ENCODE measurements around the gene PACS2. TPM values are rescaled to one million over a fixed set of nuclear protein-coding genes. Genes with fewer than 3 reads are reported as not detected.
"Not testable (repeated sequence)": the region's sequence is repeated elsewhere in the genome, so short reads cannot be mapped to it uniquely, and the experiment has no call there.

The PACS2 gene
- total RNA-seq, 2 donors from 2014 or later = 61.3 to 69.4 TPM

DNA sequence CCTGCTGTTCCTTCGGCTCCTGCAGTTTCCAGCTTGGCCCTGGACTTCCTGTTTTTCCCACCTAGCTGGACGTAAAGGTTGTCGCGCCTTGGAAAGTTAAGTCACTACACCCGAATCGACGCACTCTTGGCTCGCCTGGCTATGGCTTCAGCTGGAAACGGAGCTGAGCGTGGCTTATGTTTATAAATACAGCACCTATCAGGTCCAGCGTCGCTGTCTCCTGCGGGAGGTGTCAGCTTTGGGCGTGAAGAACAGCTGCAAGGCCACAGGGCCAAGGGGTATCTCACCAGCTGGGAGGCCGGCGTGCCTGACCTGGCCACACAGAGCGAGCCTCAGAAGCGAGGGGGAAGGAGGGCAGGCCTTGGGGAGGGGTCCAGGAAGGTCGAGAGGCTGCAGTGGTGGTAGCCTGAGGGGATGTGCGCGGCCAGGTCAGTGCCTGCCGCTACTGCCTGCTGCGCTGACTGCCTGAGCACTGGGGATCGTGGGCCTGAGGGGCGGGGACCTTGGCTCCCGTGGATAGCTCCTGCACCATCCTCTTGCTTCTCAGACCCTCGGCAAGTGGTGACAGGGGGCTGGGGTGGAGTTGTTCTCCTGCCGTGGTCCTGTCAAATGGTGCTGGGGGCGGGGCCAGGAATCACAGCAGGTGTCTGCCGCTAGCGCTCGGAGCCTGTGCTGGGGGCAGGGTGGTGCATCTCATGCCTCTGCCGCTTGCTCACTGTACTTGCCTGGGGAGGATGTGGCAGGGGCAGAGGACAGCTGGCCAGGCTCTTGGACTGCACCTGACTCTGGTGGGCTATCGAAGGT lies 12.5 kb downstream of the PACS2 start:
- intact Hi-C loops (cut with DNase I) = no loop called here
- DNase-seq (ENCODE audit: low spot score) = no peak

- intact Hi-C loops (cut with DNase I); DNase-seq (ENCODE audit: low spot score): not testable (repeated sequence)
Measured at GRCh38 chr14:105327695-105328045, 13.1 kb downstream of the PACS2 start.

GRCh38 chr14:105328070-105328677 lies 13.6 kb downstream of the PACS2 start:
- DNase-seq (ENCODE audit: low spot score) = no peak
- intact Hi-C loops (cut with DNase I) = no loop called here

DNA sequence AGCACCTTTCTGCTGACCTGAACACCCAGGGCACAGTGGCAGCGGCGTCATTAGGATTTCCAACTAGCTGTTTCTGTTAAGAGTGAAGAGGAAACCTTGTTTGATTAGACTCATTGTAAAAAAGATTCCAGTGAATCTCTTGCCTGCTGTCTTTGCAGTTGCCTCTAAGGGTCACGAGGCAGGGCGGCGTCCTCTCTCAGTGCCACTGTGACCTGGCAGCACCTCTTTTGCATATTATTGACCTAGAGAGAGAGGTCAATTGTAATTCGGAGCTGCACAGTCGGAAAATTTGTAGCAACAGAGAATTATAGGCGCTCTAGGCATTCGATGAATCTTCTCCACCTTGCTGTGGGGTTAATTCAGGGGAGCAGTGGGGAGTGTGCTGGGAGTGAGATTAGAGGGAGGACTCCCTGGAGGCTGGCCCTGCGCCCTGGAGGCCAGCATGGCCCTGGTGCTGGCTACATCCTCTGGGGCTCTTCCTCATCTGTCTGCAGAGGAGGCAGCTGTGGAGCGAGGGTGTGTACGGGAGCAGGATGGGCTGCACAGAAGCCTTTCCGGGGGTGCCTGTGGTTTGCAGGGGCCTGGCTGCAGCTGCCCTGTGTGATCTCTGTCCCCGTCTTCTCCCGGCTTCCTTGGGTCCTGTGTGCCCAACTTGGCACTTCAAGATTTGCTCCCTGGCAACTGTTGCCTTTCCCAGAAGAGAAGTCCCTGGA lies 14.3 kb downstream of the PACS2 start:
- DNase-seq (ENCODE audit: low spot score) = no peak
- intact Hi-C loops (cut with DNase I) = no loop called here

DNA sequence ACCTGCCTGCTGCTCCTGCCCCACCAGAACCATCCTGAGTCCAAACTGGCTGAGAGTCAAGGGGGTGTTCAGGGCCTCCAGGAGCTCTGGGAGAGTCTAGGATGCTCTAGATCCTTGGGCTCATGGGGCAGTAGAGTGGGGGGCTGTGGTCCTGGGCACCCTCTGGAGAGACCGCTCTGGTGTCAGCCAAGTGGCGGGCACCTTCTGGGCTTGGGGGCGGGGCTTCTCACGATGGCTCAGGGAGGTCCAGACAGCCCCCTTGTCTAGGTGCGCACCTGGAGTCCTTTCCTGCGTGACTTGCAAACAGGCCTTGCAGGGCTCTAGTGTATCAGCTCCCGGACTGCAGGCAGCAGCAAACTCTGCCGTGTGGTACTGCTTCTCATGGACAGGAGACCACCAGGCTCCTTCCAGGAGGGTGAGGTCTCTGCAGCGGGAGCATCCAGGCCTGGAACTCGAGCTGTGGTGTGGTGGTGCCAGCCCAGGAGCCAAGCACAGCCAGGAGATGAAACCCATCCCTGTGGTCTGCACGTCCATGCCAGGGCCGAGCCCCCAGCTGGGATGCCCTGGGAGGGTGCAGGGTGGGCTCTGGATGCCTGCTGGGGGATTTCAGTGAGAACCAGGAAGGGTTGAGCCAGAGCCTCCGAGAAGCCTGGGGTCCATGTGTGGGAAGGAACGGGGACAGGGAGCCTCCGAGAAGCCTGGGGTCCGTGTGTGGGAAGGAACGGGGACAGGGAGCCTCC lies 15.0 kb downstream of the PACS2 start:
- intact Hi-C loops (cut with DNase I) = no loop called here
- no peak for DNase-seq (ENCODE audit: low spot score)

GRCh38 chr14:105330491-105330895 lies 15.9 kb downstream of the PACS2 start:
- no peak for DNase-seq (ENCODE audit: low spot score)
- intact Hi-C loops (cut with DNase I) = no loop called here

DNA sequence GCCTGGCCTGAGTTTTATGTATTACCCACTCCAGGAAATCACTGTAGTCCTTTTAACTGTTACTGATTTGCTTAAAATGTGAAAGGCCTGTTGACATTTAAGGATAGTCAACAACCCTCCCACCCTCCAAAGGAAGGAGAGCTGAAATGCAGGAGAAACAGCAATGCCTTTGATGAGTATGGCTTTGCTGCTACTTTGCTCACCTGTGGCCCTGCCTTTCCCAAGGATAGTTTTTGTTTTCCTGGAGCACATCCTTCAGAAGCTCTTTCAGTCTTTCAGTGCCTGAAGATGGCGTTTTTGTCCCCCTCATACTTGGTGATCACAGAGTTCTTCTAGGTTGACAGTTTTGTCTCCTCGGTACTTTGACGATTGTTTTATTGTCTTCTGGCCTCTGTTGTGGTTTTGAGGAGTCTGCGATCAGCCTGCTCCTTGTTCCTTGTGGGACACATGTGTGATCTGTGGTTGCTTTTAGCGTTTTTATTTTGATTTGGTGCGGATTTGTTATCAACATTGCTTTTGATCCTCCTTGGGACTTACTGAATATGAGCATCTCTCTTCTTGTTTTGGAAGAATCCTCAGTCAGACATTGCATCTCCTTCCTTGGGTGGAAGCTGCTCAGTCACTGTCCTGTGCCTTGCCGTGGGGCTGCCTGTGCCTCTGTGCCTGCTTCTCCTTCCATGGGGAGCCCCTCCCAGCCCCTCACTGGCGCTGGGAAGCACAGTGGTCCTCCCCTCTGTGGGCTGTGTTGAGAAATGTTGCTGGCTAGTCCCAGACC lies 17.2 kb downstream of the PACS2 start:
- no peak for DNase-seq (ENCODE audit: low spot score)
- intact Hi-C loops (cut with DNase I) = no loop called here

- intact Hi-C loops (cut with DNase I) = no loop called here
- no peak for DNase-seq (ENCODE audit: low spot score)
Measured at GRCh38 chr14:105332350-105332874, 17.9 kb downstream of the PACS2 start.

GRCh38 chr14:105333020-105333490 lies 18.5 kb downstream of the PACS2 start:
- no peak for DNase-seq (ENCODE audit: low spot score)
- intact Hi-C loops (cut with DNase I) = no loop called here

DNA sequence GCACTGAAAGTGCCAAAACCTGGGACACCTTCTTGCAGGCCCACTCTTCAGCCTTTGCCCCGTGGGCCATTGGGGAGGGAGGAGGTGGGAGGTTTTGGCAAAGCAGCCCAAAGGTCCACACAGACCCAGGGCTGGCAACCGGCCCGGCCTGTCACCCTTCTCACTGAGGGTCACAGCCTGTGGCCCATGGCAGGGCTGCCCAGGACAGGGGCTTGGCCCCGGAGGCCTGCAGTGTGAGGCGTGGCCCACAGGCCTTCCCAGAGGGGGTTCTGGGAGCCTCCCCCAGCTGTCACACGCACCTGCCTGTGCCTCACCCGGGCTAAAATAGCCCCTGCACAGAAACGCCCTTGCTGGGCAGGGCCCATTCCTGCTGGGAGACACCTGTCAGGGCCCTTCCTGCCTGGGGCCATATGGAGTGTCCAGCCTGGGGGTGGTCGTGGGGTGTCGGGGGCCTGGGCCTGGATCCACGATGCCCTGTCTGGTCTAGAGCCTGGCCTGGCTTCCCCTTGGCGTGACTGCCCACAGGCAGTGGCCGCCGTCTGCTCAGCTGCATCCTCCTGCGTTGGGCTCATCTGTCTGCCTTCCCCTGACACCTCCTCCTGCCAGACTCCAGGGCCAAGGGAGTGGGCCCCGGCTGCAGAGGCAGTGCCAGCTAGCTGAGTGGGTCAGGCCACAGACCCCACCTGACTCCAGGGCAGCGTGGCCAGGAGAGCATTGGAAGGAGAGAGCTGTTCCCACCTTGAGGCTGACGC lies 19.2 kb downstream of the PACS2 start:
- intact Hi-C loops (cut with DNase I) = no loop called here
- no peak for DNase-seq (ENCODE audit: low spot score)

DNA sequence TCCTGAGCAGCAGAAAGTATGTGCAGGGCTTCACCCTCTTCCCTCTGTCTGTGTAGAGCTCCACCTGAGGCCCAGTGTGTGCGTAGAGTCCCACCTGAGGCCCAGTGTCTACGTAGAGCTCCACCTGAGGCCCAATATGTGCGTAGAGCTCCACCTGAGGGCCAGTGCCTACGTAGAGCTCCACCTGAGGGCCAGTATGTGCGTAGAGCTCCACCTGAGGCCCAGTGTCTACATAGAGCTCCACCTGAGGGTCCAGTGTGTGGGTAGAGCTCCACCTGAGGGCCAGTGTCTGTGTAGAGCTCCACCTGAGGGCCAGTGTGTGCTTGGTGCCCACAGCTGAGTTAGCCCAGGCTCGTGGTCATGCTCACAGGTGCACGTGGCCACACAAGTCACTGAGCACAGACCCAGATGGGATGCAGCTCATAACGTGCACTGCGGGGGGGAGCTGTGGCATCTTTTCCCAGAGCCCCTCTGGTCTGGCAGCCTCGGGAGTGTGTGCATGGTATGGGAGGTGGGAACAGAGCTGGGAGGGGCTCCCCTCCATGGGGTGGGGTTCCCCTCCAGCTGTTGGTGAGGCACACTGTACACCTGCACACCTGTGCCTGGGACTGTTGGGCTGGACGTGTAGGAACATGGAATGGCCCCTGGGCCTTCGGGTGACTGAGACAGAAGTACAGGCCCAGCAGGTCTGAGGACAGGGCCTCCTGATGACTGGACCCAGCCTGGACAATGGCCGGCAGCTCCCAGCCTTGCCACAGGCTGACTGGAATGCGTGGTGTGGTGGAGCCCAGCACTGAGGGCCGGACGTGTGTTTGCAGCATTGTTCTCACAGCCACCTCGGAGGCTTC lies 20.1 kb downstream of the PACS2 start:
- no peak for DNase-seq (ENCODE audit: low spot score)
- intact Hi-C loops (cut with DNase I) = no loop called here

DNA sequence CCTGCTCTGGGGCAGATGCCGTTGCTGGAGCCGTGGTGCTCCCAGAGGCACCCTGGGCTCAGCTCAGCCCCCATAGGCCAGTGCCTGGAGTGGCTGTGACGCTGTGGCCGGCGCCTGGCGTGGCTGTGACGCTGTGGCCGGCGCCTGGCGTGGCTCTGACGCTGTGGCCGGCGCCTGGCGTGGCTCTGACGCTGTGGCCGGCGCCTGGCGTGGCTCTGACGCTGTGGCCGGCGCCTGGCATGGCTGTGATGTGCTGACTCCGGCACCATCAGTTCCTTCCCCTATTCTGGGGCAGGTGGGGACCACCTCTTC lies 20.6 kb downstream of the PACS2 start:
- intact Hi-C loops (cut with DNase I); DNase-seq (ENCODE audit: low spot score): not testable (repeated sequence)

DNA sequence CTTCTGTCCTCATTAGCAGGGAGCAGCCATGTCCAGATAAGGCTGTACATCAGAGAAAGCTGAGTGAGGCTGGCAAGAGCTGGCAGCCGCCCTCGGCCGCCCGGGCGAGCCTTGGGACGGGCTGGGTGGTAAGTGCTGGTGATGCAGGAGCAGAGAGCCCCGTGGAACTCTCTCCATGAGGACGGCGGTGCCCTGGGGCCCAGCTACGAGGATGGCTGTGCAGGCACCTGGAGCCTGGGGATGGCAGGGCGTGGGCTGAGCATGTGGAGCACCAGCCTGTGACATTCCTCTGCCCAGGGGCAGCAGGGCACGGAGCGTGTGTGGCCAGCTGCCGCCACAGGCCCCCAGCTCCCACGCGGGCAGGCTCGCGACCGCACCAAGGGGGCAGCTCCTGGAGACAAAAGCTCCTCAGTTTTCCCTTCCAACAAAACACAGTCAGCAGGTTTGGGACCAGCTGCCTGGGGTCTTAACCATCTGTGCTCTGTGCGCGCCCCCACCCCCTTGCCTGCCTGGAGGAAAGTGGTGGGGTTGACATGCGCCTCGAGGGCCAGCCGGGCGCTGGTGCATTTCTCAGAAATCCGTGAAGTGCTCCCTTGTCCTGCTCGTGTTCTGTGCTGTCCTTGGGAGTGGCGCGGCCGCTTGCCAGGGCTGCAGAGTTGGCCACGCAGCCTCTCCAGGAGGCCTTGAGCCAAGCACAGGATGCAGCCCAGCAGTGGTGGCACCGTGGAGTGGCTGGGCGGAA lies 21.4 kb downstream of the PACS2 start:
- intact Hi-C loops (cut with DNase I) = no loop called here
- DNase-seq (ENCODE audit: low spot score) = no peak

DNA sequence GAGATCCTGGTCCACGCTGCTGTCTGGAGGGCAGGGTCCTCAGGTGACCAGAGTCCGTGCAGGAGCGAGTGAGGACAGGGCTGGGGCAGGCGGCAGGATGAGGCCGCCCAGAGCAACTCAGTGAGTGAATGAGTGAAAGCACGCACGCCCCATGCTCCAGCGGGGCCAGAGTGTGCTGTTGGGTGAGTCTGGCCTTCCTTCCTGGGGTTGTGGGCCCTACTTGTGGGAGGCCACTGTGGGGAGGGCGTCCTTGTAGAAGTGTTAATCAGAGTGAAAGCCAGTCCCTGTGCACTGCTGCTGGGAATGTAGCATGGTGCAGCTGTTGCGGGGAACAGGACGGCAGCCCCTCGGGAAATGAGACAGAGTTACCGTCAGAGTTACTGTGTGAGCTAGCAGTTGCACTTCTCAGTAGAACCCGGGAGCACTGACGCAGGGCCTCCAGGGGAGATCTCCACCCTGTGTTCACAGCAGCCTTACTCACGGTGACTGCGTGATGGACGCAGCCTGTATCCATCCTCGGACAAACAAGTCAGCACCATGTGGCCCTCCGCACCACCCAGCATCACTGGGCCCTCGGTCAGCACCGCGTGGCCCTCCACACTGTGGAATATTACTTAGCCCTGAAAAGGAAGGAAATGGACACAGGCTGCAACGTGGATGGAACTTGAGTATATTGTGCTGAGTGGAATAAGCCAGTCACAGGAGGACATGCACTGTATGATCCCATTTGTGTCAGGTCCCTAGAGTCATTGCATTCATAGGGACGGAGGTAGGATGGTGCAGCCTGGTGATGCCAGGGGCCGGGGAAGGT lies 22.1 kb downstream of the PACS2 start:
- intact Hi-C loops (cut with DNase I) = no loop called here
- DNase-seq (ENCODE audit: low spot score) = no peak

DNA sequence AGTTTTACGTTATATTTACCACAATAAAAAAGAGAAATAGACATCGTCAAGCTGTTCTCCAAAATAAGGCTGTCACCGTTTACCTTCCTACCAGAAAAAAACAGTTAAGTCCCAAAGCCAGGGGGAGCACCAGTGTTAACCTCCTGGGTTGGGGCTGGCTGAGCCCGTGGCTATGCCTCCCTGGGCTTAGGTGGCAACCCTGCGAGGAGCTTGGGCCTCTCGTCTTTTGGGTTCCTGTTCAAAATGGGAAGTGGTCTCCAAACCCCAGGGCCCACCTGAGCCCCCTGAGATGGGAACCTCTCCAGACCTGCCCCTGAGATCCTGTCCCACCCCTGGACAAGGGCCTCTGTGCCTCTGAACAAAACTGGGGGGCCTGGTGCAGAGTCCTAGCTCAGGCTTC lies 22.9 kb downstream of the PACS2 start:
- intact Hi-C loops (cut with DNase I) = no loop called here

More for the DNA sequence above, 22.9 kb downstream of the PACS2 start:
- no peak for DNase-seq (ENCODE audit: low spot score)
